Spleen (tissue), 11 donors: ENCODE results near the gene NFYB. TPM values are rescaled to one million over a fixed set of nuclear protein-coding genes. Genes with fewer than 3 reads are reported as not detected.

Experiments
- DNase-seq: peaks from one replicate; pipeline ENCODE4 v3.0.0-alpha.2; 2020
- H3K27ac ChIP-seq, 8 donors: fragments of 200-600 bp; sonication (generic) in 7 of 8; 1 replicate in 4 of 8; 2 replicates in 4 of 8; pipeline versions ENCODE4 v1.5.0 to v1.8.0; 2016 to 2021; ENCODE audit warnings: inconsistent platforms in 4 of 8, mild to moderate bottlenecking in 4 of 8, moderate library complexity in 1 of 8
- H3K27me3 ChIP-seq, 7 donors: fragments of 200-600 bp; sonication (generic) in 6 of 7; replicated peaks in 1 of 7; 1 replicate in 4 of 7; 2 replicates in 3 of 7; pipeline versions ENCODE4 v1.5.0 to v1.8.0; 2016 to 2021; ENCODE audit warnings: inconsistent platforms in 3 of 7, mild to moderate bottlenecking in 1 of 7
- H3K36me3 ChIP-seq, 6 donors: fragments of 200-600 bp; sonication (generic) in 5 of 6; 1 replicate in 4 of 6; 2 replicates in 2 of 6; pipeline versions ENCODE4 v1.5.0 to v1.8.0; 2016 to 2021; ENCODE audit warnings: inconsistent platforms in 2 of 6
- H3K4me1 ChIP-seq, 6 donors: fragments of 200-600 bp; sonication (generic) in 5 of 6; 1 replicate in 3 of 6; 2 replicates in 3 of 6; pipeline versions ENCODE4 v1.5.0 to v1.8.0; 2016 to 2021; ENCODE audit warnings: inconsistent platforms in 3 of 6
- H3K4me3 ChIP-seq, 8 donors: fragments of 200-600 bp; sonication (generic) in 7 of 8; 1 replicate in 4 of 8; 2 replicates in 4 of 8; pipeline versions ENCODE4 v1.5.0 to v1.8.0; 2016 to 2021; ENCODE audit warnings: inconsistent platforms in 4 of 8, mild to moderate bottlenecking in 4 of 8, moderate library complexity in 2 of 8
- H3K9me3 ChIP-seq, 8 donors: fragments of 200-600 bp; sonication (generic) in 7 of 8; 1 replicate in 4 of 8; 2 replicates in 4 of 8; pipeline versions ENCODE4 v1.5.0 to v1.8.0; 2016 to 2021; ENCODE audit warnings: inconsistent platforms in 4 of 8
- POLR2A ChIP-seq, 3 donors: fragments of 450-650 bp; IDR thresholded peaks; one replicate each; pipeline ENCODE4 v1.5.1; 2017; ENCODE audit warnings: antibody characterized with exemption in 3 of 3, mild to moderate bottlenecking in 1 of 3
- POLR2AphosphoS5 ChIP-seq, 3 donors: sonication (generic); formaldehyde crosslinking; IDR thresholded peaks; one replicate each; pipeline ENCODE4 v1.5.1; 2017; ENCODE audit warnings: antibody characterized with exemption in 3 of 3
- WGBS, 5 donors: extraction: QIAGEN DNeasy Blood & Tissue Kit in 3 of 5; methylation state at CpG; one replicate each; pipeline versions ENCODE4 v1.1.5 to v1.1.7; 2013 to 2018; 5-methylcytosine and 5-hydroxymethylcytosine counted together
- intact Hi-C: fragments of 100-400 bp; cut with DNase I; formaldehyde crosslinking; loops from one replicate; pipeline ENCODE4 v1.15.0; 2023; ENCODE audit warnings: low total_unique reads
- polyA plus RNA-seq, 3 donors: library from polyadenylated mRNA; stranded (reverse); fragments of 200-250 nt; gene quantifications; one replicate each; pipeline ENCODE4 v1.2.1, GENCODE V29; 2013
- total RNA-seq, 7 donors: library from RNA; depleted of rRNA in 3 of 7; stranded (reverse); fragments of >200 nt in 3 of 7; fragmentation: NEBNext Ultra II Directional in 4 of 7; extraction: Animal tissue kit (Norgen Biotek cat#: 25700) in 4 of 7; gene quantifications; one replicate each; pipeline versions ENCODE4 v1.1.0 to v1.2.1, GENCODE V29; 2016 to 2021
- TF ChIP-seq, protein P1 (sequence below), 11 experiments: fragments of 200-600 bp in 7 of 11; fragments of 450-650 bp in 4 of 11; sonication (generic) in 4 of 11; IDR thresholded peaks in 8 of 11; conservative IDR thresholded peaks in 3 of 11; 1 replicate in 7 of 11; 2 replicates in 4 of 11; pipeline versions ENCODE4 v1.4.0 to v1.8.0; 2016 to 2021; ENCODE audit warnings: antibody characterized with exemption in 11 of 11, inconsistent platforms in 4 of 11, mild to moderate bottlenecking in 1 of 11
- donor health status: healthy with polysubstance abuse.
- donor health status: DM: no; HTN: no; CAD: no; lungs with moderate emphysema.
- donor health status: DM: no; HTN: no; CAD: no.
- donor health status: Bipolar disorder and iron deficiency.
- donor health status: healthy.
- donor health status: DM: no; HTN: no; CAD: no.
- donor health status: DM: yes; HTN: yes; CAD: no.

The NFYB gene
- total and polyA plus RNA-seq, 10 donors: 21.1 to 28.3 (median 25.6) TPM

DNA sequence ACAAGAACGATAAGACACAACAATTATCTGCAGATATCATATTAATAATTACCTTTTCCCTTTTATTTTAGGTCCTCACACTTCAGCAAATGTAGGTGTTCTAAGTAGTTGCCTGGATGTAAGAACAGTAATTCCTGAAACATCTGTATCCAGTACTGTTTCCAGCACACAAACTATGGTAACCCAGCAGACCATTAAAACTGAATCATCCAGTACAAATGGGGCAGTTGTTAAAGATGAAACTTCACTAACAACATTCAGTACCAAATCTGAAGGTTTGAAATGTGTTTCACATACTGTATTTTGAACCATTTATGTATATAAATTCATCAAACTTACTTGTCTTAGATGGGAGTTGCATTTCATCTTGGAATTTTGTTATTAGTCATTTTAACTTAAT lies 42.7 kb downstream of the NFYB start:
- DNase-seq: no peak
- WGBS, 5 donors: 75 to 87% (median 81%) methylated on average over 1 of the region's 1 CpG
- no peak for TF ChIP-seq POLR2A (IDR thresholded peaks at IDR 0.05)
- TF ChIP-seq, protein P1, sequence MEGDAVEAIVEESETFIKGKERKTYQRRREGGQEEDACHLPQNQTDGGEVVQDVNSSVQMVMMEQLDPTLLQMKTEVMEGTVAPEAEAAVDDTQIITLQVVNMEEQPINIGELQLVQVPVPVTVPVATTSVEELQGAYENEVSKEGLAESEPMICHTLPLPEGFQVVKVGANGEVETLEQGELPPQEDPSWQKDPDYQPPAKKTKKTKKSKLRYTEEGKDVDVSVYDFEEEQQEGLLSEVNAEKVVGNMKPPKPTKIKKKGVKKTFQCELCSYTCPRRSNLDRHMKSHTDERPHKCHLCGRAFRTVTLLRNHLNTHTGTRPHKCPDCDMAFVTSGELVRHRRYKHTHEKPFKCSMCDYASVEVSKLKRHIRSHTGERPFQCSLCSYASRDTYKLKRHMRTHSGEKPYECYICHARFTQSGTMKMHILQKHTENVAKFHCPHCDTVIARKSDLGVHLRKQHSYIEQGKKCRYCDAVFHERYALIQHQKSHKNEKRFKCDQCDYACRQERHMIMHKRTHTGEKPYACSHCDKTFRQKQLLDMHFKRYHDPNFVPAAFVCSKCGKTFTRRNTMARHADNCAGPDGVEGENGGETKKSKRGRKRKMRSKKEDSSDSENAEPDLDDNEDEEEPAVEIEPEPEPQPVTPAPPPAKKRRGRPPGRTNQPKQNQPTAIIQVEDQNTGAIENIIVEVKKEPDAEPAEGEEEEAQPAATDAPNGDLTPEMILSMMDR (IDR thresholded peaks at IDR 0.05 in 8 of 11, conservative IDR thresholded peaks at IDR 0.05 in 3 of 11): no peak
- no peak for TF ChIP-seq POLR2AphosphoS5 (IDR thresholded peaks at IDR 0.05)
- no peaks in the 10 kb centered on the region for H3K27me3 ChIP-seq
- no peaks in the 10 kb centered on the region for H3K4me1 ChIP-seq
- H3K9me3 ChIP-seq: no peaks in the 10 kb centered on the region
- intact Hi-C loops: no loop called here
- no peak overlapping the region for H3K4me3 ChIP-seq
- H3K27ac ChIP-seq: no peak overlapping the region
- H3K36me3 ChIP-seq: peaks cover 0 to 99% (median 66%) of the 10 kb centered on the region in 6 donors

GRCh38 chr12:104094284-104094683 lies 43.7 kb downstream of the NFYB start:
- peaks cover 0 to 99% (median 64%) of the 10 kb centered on the region in 6 donors for H3K36me3 ChIP-seq
- DNase-seq: no peak
- no peaks in the 10 kb centered on the region for H3K27me3 ChIP-seq
- 95 to 97% (median 97%) methylated on average over 3 of the region's 3 CpGs for WGBS, 5 donors
- no peak overlapping the region for H3K27ac ChIP-seq
- TF ChIP-seq POLR2AphosphoS5 (IDR thresholded peaks at IDR 0.05) (no peak), POLR2A (IDR thresholded peaks at IDR 0.05) (no peak)
- TF ChIP-seq, protein P1 (IDR thresholded peaks at IDR 0.05 in 8 of 11, conservative IDR thresholded peaks at IDR 0.05 in 3 of 11): no peak
- H3K4me1 ChIP-seq: no peaks in the 10 kb centered on the region
- intact Hi-C loops: no loop called here
- no peaks in the 10 kb centered on the region for H3K9me3 ChIP-seq
- H3K4me3 ChIP-seq: no peak overlapping the region

DNA sequence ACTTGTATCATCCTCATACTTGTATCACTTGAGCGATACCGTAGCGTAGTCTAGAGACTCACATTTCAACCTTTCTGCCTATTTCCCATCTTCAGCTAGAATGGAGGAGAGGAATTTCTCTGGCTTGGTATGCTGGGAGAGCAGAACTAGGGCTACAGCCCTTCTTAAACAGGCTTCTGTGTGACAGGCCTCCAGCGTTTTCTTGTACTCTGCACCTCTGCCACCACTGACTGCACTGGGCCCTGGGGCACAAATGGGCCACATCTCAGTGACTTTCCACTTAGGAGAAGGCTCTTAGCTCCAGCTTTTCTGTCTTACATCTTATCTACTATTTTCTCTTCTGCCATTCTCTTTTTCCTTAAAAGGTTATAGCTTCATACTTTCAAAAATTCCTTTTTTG lies 46.9 kb downstream of the NFYB start:
- intact Hi-C loops: no loop called here
- H3K27ac ChIP-seq: no peak overlapping the region
- TF ChIP-seq, protein P1 (IDR thresholded peaks at IDR 0.05 in 8 of 11, conservative IDR thresholded peaks at IDR 0.05 in 3 of 11): no peak
- TF ChIP-seq POLR2AphosphoS5 (IDR thresholded peaks at IDR 0.05) (no peak), POLR2A (IDR thresholded peaks at IDR 0.05) (no peak)
- no peak for DNase-seq
- 91 to 100% (median 98%) methylated on average over 4 of the region's 4 CpGs for WGBS, 5 donors
- H3K27me3 ChIP-seq: no peaks in the 10 kb centered on the region
- H3K9me3 ChIP-seq: no peaks in the 10 kb centered on the region
- no peaks in the 10 kb centered on the region for H3K4me1 ChIP-seq
- peaks cover 0 to 98% (median 65%) of the 10 kb centered on the region in 6 donors for H3K36me3 ChIP-seq
- H3K4me3 ChIP-seq: no peak overlapping the region

DNA sequence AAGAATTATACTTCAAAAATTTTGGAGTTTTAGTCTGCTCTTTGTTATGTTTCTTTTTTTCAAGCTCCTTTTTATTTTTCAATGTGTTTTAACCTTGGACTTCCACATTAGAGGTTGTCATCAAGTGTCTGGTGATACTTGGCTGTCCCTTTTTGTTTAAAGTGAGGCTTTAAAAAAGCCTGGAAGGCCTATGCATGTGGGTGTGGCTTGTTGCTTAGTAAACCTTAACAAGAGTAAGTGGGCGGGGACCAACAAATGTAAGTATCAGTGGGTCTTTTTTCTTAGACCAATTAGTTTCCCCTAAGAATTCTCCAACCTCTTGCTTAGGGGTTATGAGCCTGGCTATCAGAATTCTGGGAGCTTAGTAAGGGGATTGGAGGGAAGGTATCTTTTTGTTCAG lies 47.3 kb downstream of the NFYB start:
- 97 to 100% (median 100%) methylated on average over 1 of the region's 1 CpG for WGBS, 5 donors
- intact Hi-C loops: no loop called here
- no peak for DNase-seq

More for the DNA sequence above, 47.3 kb downstream of the NFYB start:
- no peaks in the 10 kb centered on the region for H3K27me3 ChIP-seq
- H3K4me1 ChIP-seq: no peaks in the 10 kb centered on the region
- TF ChIP-seq POLR2AphosphoS5 (IDR thresholded peaks at IDR 0.05): no peak
- no peak for TF ChIP-seq POLR2A (IDR thresholded peaks at IDR 0.05)
- TF ChIP-seq, protein P1 (IDR thresholded peaks at IDR 0.05 in 8 of 11, conservative IDR thresholded peaks at IDR 0.05 in 3 of 11): no peak
- no peaks in the 10 kb centered on the region for H3K9me3 ChIP-seq
- H3K36me3 ChIP-seq: peaks cover 0 to 98% (median 63%) of the 10 kb centered on the region in 6 donors
- no peak overlapping the region for H3K27ac ChIP-seq
- H3K4me3 ChIP-seq: no peak overlapping the region
